Smooth muscle cell (in vitro differentiated cells): Measurements from ENCODE around the gene SP7. TPM values are rescaled to one million over a fixed set of nuclear protein-coding genes. Genes with fewer than 3 reads are reported as not detected.

Experiments
- DNase-seq: peaks from one replicate; lab custom pipeline; 2025; ENCODE audit not compliant: unreplicated experiment; lab: John Stamatoyannopoulos, UW
- H2AFZ ChIP-seq: fragments of 200-600 bp; sonication (generic); 2 replicates; pipeline ENCODE4 v1.6.0; 2016; ENCODE audit warnings: antibody characterized with exemption, low read depth, mild to moderate bottlenecking
- H3F3A ChIP-seq: fragments of 200-600 bp; sonication (generic); 2 replicates; pipeline ENCODE4 v1.6.0; 2017; ENCODE audit warnings: antibody characterized with exemption, low read depth
- H3K27ac ChIP-seq: fragments of 200-600 bp; sonication (generic); 2 replicates; pipeline ENCODE4 v1.5.1; 2016; ENCODE audit warnings: low read depth, mild to moderate bottlenecking
- H3K27me3 ChIP-seq: fragments of 200-600 bp; sonication (generic); 2 replicates; pipeline ENCODE4 v1.6.1; 2016; ENCODE audit warnings: low read depth, mild to moderate bottlenecking
- H3K36me3 ChIP-seq: fragments of 200-600 bp; sonication (generic); 2 replicates; pipeline ENCODE4 v1.5.1; 2016; ENCODE audit warnings: low read depth
- H3K4me1 ChIP-seq: fragments of 200-600 bp; sonication (generic); 2 replicates; pipeline ENCODE4 v1.5.1; 2016; ENCODE audit warnings: low read depth
- H3K4me2 ChIP-seq: fragments of 200-600 bp; sonication (generic); 2 replicates; pipeline ENCODE4 v1.6.0; 2016; ENCODE audit warnings: mild to moderate bottlenecking
- H3K4me3 ChIP-seq: fragments of 200-600 bp; sonication (generic); 2 replicates; pipeline ENCODE4 v1.5.1; 2016; ENCODE audit warnings: mild to moderate bottlenecking
- H3K79me2 ChIP-seq: fragments of 200-600 bp; sonication (generic); 2 replicates; pipeline ENCODE4 v1.6.0; 2016; ENCODE audit warnings: low read depth, mild to moderate bottlenecking
- H3K9ac ChIP-seq: fragments of 200-600 bp; sonication (generic); 2 replicates; pipeline ENCODE4 v1.6.0; 2016; ENCODE audit warnings: low read depth
- H3K9me3 ChIP-seq: fragments of 200-600 bp; sonication (generic); replicated peaks from 2 replicates; pipeline ENCODE4 v1.5.1; 2016; ENCODE audit warnings: low read depth
- H4K20me1 ChIP-seq: fragments of 200-600 bp; sonication (generic); 2 replicates; pipeline ENCODE4 v1.6.0; 2016; ENCODE audit warnings: low read depth
- WGBS: methylation state at CpG from one replicate; pipeline ENCODE4 v1.1.7; 2016; ENCODE audit warnings: low lambda C conversion rate; 5-methylcytosine and 5-hydroxymethylcytosine counted together
- polyA plus RNA-seq: library from polyadenylated mRNA; unstranded; fragments of >200 nt; fragmentation: Nextera tagmentation; extraction: Ambion mirVana; gene quantifications from 2 replicates; pipeline ENCODE4 v1.2.1, GENCODE V29; 2016
- total RNA-seq: library from RNA; depleted of rRNA; stranded (reverse); fragments of >200 nt; gene quantifications from 2 replicates; pipeline ENCODE4 v1.2.3, GENCODE V29; 2014
- TF ChIP-seq, protein P1 (sequence below): fragments of 200-600 bp; sonication (generic); IDR thresholded peaks from 2 replicates; pipeline ENCODE4 v1.5.1; 2017; ENCODE audit warnings: borderline replicate concordance, mild to moderate bottlenecking, antibody characterized with exemption; ENCODE audit not compliant: insufficient read depth, poor library complexity, severe bottlenecking

SP7 gene
- total RNA-seq = 0.04 and 0.40 TPM in 2 replicates
- polyA plus RNA-seq = 0.38 TPM in 1 of 2 replicates, not detected in the other

DNA sequence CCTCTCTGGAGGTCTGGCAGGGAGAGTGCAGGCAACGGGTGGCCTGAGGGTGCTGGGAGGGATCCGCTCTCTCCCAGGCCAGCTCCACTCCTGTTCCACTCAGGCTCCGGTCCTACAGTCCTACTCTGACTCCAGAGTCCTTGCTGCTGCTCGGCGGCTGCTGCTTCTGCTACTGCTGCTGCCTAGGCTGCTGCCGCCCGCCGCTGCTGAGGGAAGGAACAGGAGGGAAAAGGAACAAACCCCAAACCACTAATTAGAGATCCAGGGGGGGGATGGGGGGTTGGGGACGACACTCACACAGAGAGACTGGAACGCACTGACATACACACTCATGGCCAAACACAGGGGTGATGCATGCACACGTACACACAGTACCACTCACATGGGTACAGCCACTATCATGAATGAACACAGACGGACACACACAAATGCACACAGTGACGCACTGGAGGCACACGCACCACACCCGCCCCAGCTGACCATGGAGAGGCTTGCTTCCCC, at the start of gene SP7:
Gene SP7, minus strand, starts transcription at position 174 of the 501 bp plus-strand sequence. CDS start 708 bp downstream, outside the sequence.
- no peak within 1 kb of the TSS for H2AFZ ChIP-seq
- WGBS = 68% methylated on average over 12 of the region's 15 CpGs
- peaks cover 11% of the 10 kb centered on the region for H3F3A ChIP-seq
- H3K4me2 ChIP-seq = no peak within 1 kb of the TSS
- H3K9me3 ChIP-seq = no peaks in the 10 kb centered on the region
- no peaks in the 10 kb centered on the region for H4K20me1 ChIP-seq
- no peak within 1 kb of the TSS for H3K9ac ChIP-seq
- H3K27ac ChIP-seq = no peak within 1 kb of the TSS
- no peaks in the 10 kb centered on the region for H3K79me2 ChIP-seq
- H3K36me3 ChIP-seq = no peaks in the 10 kb centered on the region
- TF ChIP-seq, protein P1, sequence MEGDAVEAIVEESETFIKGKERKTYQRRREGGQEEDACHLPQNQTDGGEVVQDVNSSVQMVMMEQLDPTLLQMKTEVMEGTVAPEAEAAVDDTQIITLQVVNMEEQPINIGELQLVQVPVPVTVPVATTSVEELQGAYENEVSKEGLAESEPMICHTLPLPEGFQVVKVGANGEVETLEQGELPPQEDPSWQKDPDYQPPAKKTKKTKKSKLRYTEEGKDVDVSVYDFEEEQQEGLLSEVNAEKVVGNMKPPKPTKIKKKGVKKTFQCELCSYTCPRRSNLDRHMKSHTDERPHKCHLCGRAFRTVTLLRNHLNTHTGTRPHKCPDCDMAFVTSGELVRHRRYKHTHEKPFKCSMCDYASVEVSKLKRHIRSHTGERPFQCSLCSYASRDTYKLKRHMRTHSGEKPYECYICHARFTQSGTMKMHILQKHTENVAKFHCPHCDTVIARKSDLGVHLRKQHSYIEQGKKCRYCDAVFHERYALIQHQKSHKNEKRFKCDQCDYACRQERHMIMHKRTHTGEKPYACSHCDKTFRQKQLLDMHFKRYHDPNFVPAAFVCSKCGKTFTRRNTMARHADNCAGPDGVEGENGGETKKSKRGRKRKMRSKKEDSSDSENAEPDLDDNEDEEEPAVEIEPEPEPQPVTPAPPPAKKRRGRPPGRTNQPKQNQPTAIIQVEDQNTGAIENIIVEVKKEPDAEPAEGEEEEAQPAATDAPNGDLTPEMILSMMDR = no peak
- no peak for DNase-seq
- H3K27me3 ChIP-seq = no peaks in the 10 kb centered on the region
- H3K4me3 ChIP-seq = no peak within 1 kb of the TSS
- H3K4me1 ChIP-seq = peaks cover 27% of the 10 kb centered on the region

DNA sequence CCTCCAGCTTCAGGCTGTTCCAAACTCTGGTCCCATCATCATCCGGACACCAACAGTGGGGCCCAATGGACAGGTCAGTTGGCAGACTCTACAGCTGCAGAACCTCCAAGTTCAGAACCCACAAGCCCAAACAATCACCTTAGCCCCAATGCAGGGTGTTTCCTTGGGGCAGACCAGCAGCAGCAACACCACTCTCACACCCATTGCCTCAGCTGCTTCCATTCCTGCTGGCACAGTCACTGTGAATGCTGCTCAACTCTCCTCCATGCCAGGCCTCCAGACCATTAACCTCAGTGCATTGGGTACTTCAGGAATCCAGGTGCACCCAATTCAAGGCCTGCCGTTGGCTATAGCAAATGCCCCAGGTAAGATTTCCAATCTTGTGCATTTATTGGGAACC, 47.1 kb upstream of the SP7 start:
- peaks cover 75% of the 10 kb centered on the region for H4K20me1 ChIP-seq
- TF ChIP-seq, protein P1 = no peak

DNA sequence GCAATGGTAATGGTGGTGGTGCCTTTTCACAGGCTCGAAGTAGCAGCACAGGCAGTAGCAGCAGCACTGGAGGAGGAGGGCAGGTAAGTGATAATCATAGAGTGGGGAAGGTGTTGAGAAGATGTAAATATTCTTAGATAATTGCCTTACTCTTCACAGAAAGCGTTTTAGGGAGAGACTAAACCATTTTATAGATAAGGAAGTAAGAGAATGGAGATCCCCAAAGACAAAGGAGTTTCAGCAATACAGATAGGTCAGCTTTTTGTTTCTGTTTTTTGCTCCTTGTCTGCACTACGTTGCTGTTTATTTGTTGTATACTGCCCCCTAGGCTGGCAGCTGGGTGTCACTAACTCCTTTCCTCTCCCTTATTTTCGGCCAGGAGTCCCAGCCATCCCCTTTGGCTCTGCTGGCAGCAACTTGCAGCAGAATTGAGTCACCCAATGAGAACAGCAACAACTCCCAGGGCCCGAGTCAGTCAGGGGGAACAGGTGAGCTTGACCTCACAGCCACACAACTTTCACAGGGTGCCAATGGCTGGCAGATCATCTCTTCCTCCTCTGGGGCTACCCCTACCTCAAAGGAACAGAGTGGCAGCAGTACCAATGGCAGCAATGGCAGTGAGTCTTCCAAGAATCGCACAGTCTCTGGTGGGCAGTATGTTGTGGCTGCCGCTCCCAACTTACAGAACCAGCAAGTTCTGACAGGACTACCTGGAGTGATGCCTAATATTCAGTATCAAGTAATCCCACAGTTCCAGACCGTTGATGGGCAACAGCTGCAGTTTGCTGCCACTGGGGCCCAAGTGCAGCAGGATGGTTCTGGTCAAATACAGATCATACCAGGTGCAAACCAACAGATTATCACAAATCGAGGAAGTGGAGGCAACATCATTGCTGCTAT, 45.8 kb upstream of the SP7 start:
- H3K27ac ChIP-seq = peak overlapping the region; percentile 100
- no peaks in the 10 kb centered on the region for H3K36me3 ChIP-seq
- peaks cover 57% of the 10 kb centered on the region for H3K79me2 ChIP-seq
- peaks cover 13% of the 10 kb centered on the region for H3F3A ChIP-seq
- TF ChIP-seq, protein P1 = peak; percentile 36
- H3K9ac ChIP-seq = peak overlapping the region; percentile 46
- H3K4me3 ChIP-seq = peak overlapping the region; percentile 82
- peaks cover 34% of the 10 kb centered on the region for H3K4me1 ChIP-seq
- H2AFZ ChIP-seq = no peak overlapping the region
- H3K27me3 ChIP-seq = no peaks in the 10 kb centered on the region
- peak overlapping the region; percentile 85 for H3K4me2 ChIP-seq
- H3K9me3 ChIP-seq = no peaks in the 10 kb centered on the region
- H4K20me1 ChIP-seq = peaks cover 62% of the 10 kb centered on the region
- DNase-seq = no peak
- whole genome bisulfite sequencing = 66% methylated on average over 9 of the region's 9 CpGs

More for the DNA sequence above, 47.1 kb upstream of the SP7 start:
- H3K9ac ChIP-seq = no peak overlapping the region
- no peak for DNase-seq
- no peaks in the 10 kb centered on the region for H3K9me3 ChIP-seq
- 85% methylated on average over 2 of the region's 2 CpGs for WGBS
- no peaks in the 10 kb centered on the region for H3K36me3 ChIP-seq
- H2AFZ ChIP-seq = no peak overlapping the region
- H3K79me2 ChIP-seq = peaks cover 68% of the 10 kb centered on the region
- H3F3A ChIP-seq = peaks cover 13% of the 10 kb centered on the region
- H3K4me2 ChIP-seq = peak overlapping the region; percentile 85
- H3K27ac ChIP-seq = no peak overlapping the region
- H3K4me1 ChIP-seq = peaks cover 43% of the 10 kb centered on the region
- H3K27me3 ChIP-seq = no peaks in the 10 kb centered on the region
- H3K4me3 ChIP-seq = peak overlapping the region; percentile 33
